ENCODE results near the gene PIP4K2B.

The PIP4K2B gene

DNA sequence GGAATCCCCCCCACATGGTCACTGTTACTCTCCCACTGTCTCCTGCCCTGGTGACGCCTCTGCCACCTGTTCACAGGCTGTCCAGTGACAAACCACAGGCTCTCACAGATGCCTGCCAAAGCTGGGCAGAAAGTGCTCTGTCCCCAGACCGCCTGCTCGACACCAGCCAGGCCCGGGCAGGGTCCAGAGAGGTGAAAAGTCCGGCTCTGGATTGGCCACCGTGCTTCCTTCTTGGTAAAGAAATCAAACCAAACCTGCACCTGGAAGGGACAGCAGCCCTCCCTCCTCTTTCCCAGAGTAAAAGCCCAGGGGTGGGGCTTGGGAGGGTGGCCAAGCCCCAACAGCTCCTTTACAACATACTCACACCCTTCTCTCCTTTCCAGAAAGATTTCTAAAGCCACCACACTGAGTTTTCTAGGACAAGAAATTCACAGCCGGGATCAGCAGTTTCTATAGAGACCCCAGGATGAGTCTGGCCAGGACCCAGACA lies 57.4 kb downstream of the PIP4K2B start:
- Histone ChIP-seq H3K27me3 (ENCODE audit: insufficient read depth, poor library complexity, severe bottlenecking) (peaks cover 14% of the 10 kb centered on the region), H3K4me3 (replicated peaks; ENCODE audit: insufficient read depth, low read length) (no peak overlapping the region), H3K27ac (replicated peaks) (no peak overlapping the region)
- DNase-seq (ENCODE audit: low read depth in 1 of 2, low spot score in 1 of 2) = no peak
- TF ChIP-seq SPI1 (IDR thresholded peaks at IDR 0.05; ENCODE audit: borderline replicate concordance, low read depth) = no peak
- no peak for TF ChIP-seq REST (IDR thresholded peaks at IDR 0.05; ENCODE audit: insufficient replicate concordance, low read depth)
- TF ChIP-seq, protein P1, sequence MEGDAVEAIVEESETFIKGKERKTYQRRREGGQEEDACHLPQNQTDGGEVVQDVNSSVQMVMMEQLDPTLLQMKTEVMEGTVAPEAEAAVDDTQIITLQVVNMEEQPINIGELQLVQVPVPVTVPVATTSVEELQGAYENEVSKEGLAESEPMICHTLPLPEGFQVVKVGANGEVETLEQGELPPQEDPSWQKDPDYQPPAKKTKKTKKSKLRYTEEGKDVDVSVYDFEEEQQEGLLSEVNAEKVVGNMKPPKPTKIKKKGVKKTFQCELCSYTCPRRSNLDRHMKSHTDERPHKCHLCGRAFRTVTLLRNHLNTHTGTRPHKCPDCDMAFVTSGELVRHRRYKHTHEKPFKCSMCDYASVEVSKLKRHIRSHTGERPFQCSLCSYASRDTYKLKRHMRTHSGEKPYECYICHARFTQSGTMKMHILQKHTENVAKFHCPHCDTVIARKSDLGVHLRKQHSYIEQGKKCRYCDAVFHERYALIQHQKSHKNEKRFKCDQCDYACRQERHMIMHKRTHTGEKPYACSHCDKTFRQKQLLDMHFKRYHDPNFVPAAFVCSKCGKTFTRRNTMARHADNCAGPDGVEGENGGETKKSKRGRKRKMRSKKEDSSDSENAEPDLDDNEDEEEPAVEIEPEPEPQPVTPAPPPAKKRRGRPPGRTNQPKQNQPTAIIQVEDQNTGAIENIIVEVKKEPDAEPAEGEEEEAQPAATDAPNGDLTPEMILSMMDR (IDR thresholded peaks at IDR 0.05; ENCODE audit: insufficient read depth, low read length) = no peak
- TF ChIP-seq POLR2AphosphoS5 (IDR thresholded peaks at IDR 0.05; ENCODE audit: low read depth) = no peak
- no peak for TF ChIP-seq GABPA (IDR thresholded peaks at IDR 0.05; ENCODE audit: low read depth)

DNA sequence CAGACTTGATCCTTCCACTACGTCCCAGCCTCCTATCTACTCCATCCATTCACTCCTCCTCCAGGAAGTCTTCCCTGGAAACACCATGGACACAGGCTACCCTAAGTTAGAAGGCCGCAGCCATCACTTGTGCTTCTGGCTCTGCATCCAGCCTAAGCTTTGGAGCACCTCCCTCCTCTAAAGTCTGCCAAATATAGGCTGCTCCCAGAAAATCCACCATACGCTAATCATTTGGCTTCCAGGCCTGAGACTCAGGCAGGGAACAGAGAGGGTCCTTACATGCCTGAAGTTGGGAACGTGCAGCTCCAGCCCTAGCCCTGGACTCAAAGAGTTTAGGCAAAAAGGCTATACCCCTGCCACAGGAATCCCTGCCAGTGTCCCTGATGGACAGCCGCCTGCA lies 57.9 kb downstream of the PIP4K2B start:
- no peak overlapping the region for H3K4me3 ChIP-seq (replicated peaks; ENCODE audit: insufficient read depth, low read length)
- TF ChIP-seq POLR2AphosphoS5 (IDR thresholded peaks at IDR 0.05; ENCODE audit: low read depth) = no peak
- TF ChIP-seq SPI1 (IDR thresholded peaks at IDR 0.05; ENCODE audit: borderline replicate concordance, low read depth) = no peak
- TF ChIP-seq REST (IDR thresholded peaks at IDR 0.05; ENCODE audit: insufficient replicate concordance, low read depth) = no peak
- TF ChIP-seq, protein P1 (IDR thresholded peaks at IDR 0.05; ENCODE audit: insufficient read depth, low read length) = no peak
- no peak for TF ChIP-seq GABPA (IDR thresholded peaks at IDR 0.05; ENCODE audit: low read depth)
- no peak overlapping the region for H3K27ac ChIP-seq (replicated peaks)
- no peak for DNase-seq (ENCODE audit: low read depth in 1 of 2, low spot score in 1 of 2)
- H3K27me3 ChIP-seq (ENCODE audit: insufficient read depth, poor library complexity, severe bottlenecking) = peaks cover 9% of the 10 kb centered on the region

DNA sequence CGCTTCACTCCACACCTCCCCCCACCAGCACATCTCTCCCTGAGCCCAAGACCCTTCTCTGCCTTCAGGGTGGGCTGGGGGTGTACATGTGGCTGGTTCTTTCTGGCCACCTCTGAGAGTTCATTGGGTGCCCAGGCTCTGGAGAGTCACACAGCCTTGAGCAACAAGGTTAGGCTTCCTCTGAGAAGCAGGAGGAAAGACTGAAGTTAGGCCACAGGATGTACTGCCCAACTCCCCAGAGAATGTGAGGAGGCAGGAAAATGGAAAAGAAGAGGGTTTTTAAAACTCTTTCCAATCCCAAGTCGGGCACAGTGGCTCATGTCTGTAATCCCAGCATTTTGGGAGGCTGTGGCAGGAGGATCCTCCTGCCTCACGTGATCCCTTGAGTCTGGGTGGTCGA lies 58.5 kb downstream of the PIP4K2B start:
- no peak overlapping the region for H3K4me3 ChIP-seq (replicated peaks; ENCODE audit: insufficient read depth, low read length)
- DNase-seq (ENCODE audit: low read depth in 1 of 2, low spot score in 1 of 2) = no peak
- H3K27me3 ChIP-seq (ENCODE audit: insufficient read depth, poor library complexity, severe bottlenecking) = peaks cover 7% of the 10 kb centered on the region
- no peak for TF ChIP-seq GABPA (IDR thresholded peaks at IDR 0.05; ENCODE audit: low read depth)
- no peak for TF ChIP-seq REST (IDR thresholded peaks at IDR 0.05; ENCODE audit: insufficient replicate concordance, low read depth)
- H3K27ac ChIP-seq (replicated peaks) = no peak overlapping the region
